HFF-Myc (cell line): ENCODE data around the gene ZDHHC7.
"Not testable (repeated sequence)": the region's sequence is repeated elsewhere in the genome, so short reads cannot be mapped to it uniquely, and the experiment has no call there.

Source experiments
- DNase-seq: peaks from one replicate; pipeline ENCODE4 v3.0.0-alpha.2; 2011; ENCODE audit warnings: low read depth; ENCODE audit errors: extremely low read depth
- H3K4me3 ChIP-seq: replicated peaks from 2 replicates; pipeline ENCODE4 v1.5.1; 2011; ENCODE audit warnings: low read depth, mild to moderate bottlenecking, control low read depth, low read length
- CTCF ChIP-seq: IDR thresholded peaks from 2 replicates; pipeline ENCODE4 v1.5.1; 2012; ENCODE audit warnings: mild to moderate bottlenecking, low read depth, low read length, control low read depth; ENCODE audit errors: missing control alignments

Gene ZDHHC7

GRCh38 chr16:84940670-84941551 lies 70.4 kb downstream of the ZDHHC7 start:
- DNase-seq = no peak

GRCh38 chr16:84938616-84939015 lies 72.7 kb downstream of the ZDHHC7 start:
- H3K4me3 ChIP-seq = not testable (repeated sequence)

More at GRCh38 chr16:84940670-84941551, 70.4 kb downstream of the ZDHHC7 start:
- TF ChIP-seq CTCF = peak; percentile 9
- H3K4me3 ChIP-seq = no peak overlapping the region

GRCh38 chr16:84937196-84938005 lies 73.9 kb downstream of the ZDHHC7 start:
- H3K4me3 ChIP-seq = no peak overlapping the region
- DNase-seq = no peak
- TF ChIP-seq CTCF = no peak

More at GRCh38 chr16:84938616-84939015, 72.7 kb downstream of the ZDHHC7 start:
- DNase-seq = not testable (repeated sequence)

- DNase-seq = no peak
- no peak for TF ChIP-seq CTCF
Observed at GRCh38 chr16:84933774-84934631, 77.3 kb downstream of the ZDHHC7 start.

GRCh38 chr16:84932681-84933080 lies 78.7 kb downstream of the ZDHHC7 start:
- TF ChIP-seq CTCF = no peak
- no peak overlapping the region for H3K4me3 ChIP-seq
- no peak for DNase-seq

More at GRCh38 chr16:84933774-84934631, 77.3 kb downstream of the ZDHHC7 start:
- no peak overlapping the region for H3K4me3 ChIP-seq

GRCh38 chr16:84931506-84931905 lies 79.8 kb downstream of the ZDHHC7 start:
- TF ChIP-seq CTCF = no peak
- H3K4me3 ChIP-seq = no peak overlapping the region
- DNase-seq = no peak

GRCh38 chr16:84931107-84931494 lies 80.2 kb downstream of the ZDHHC7 start:
- no peak for TF ChIP-seq CTCF
- no peak overlapping the region for H3K4me3 ChIP-seq
- DNase-seq = no peak
